ENCODE measurements around the gene HDAC5.

DNA sequence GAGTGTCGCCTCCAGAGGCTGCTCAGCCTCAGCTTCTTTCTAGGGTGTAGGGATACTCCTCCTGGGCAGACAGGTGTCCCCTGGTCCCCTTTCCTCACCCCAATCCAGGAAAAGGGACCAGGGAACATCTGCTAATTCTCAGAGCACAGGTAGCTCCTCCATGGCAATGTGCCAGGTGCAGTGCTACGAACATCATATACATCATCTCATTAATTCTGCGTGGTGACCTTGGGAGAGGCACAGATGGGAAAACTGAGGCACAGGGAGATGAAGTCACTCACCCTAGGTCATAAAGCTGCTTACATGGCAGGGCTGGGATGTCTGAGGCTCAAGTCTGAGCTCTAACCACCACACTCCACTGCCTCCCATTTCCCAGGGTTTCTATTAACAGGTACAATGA lies 11.7 kb downstream of the HDAC5 start:
- TF ChIP-seq POLR2A (IDR thresholded peaks at IDR 0.05): no peak
- TF ChIP-seq, protein P1, sequence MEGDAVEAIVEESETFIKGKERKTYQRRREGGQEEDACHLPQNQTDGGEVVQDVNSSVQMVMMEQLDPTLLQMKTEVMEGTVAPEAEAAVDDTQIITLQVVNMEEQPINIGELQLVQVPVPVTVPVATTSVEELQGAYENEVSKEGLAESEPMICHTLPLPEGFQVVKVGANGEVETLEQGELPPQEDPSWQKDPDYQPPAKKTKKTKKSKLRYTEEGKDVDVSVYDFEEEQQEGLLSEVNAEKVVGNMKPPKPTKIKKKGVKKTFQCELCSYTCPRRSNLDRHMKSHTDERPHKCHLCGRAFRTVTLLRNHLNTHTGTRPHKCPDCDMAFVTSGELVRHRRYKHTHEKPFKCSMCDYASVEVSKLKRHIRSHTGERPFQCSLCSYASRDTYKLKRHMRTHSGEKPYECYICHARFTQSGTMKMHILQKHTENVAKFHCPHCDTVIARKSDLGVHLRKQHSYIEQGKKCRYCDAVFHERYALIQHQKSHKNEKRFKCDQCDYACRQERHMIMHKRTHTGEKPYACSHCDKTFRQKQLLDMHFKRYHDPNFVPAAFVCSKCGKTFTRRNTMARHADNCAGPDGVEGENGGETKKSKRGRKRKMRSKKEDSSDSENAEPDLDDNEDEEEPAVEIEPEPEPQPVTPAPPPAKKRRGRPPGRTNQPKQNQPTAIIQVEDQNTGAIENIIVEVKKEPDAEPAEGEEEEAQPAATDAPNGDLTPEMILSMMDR (IDR thresholded peaks at IDR 0.05): no peak
